Measurements from ENCODE around the gene TMPRSS4. TPM values are rescaled to one million over a fixed set of nuclear protein-coding genes. Genes with fewer than 3 reads are reported as not detected.

TMPRSS4 gene
- total and polyA plus RNA-seq, 5 donors, result not detected

- no peak overlapping the region for H3K27ac ChIP-seq (ENCODE audit: low read length)
- no peaks in the 10 kb centered on the region for H3K27me3 ChIP-seq (ENCODE audit: control insufficient read depth, insufficient read depth)
- ATAC-seq (no peak), DNase-seq (no peak)
- H3K4me1 ChIP-seq (ENCODE audit: control insufficient read depth, insufficient read depth, low read length), result peaks cover 2% of the 10 kb centered on the region
- 81% methylated on average over 1 of the region's 1 CpG for WGBS
- no peak overlapping the region for H3K4me3 ChIP-seq (ENCODE audit: low read length)
- H3K9me3 ChIP-seq (ENCODE audit: control insufficient read depth, low read length), result no peaks in the 10 kb centered on the region
- intact Hi-C loops (cut with DNase I), result loop anchor here (5.0 to 10.0 kb wide), 4 partner anchors 143 to 335 kb away; partner anchors contain the start of gene UBE4A (in 2 of the 4)
Measured at GRCh38 chr11:118149493-118149892, 72.6 kb downstream of the TMPRSS4 start.

GRCh38 chr11:118151431-118151830, 74.6 kb downstream of the TMPRSS4 start:
- Histone ChIP-seq H3K4me3 (ENCODE audit: low read length) (no peak overlapping the region), H3K4me1 (ENCODE audit: control insufficient read depth, insufficient read depth, low read length) (no peaks in the 10 kb centered on the region), H3K27me3 (ENCODE audit: control insufficient read depth, insufficient read depth) (no peaks in the 10 kb centered on the region), H3K27ac (ENCODE audit: low read length) (no peak overlapping the region), H3K9me3 (ENCODE audit: control insufficient read depth, low read length) (no peaks in the 10 kb centered on the region)
- 53% methylated on average over 5 of the region's 5 CpGs for WGBS
- intact Hi-C loops (cut with DNase I), result no loop called here
- DNase-seq, result no peak
- no peak for ATAC-seq

GRCh38 chr11:118152020-118152551, 75.2 kb downstream of the TMPRSS4 start:
- DNase-seq, result no peak
- intact Hi-C loops (cut with DNase I), result no loop called here
- H3K4me3 ChIP-seq (ENCODE audit: low read length), result peak overlapping the region; percentile 60
- 16% methylated on average over 16 of the region's 16 CpGs for WGBS
- H3K27ac ChIP-seq (ENCODE audit: low read length), result no peak overlapping the region
- ATAC-seq, result peak in 1 of 2 donors; percentile 8
- H3K9me3 ChIP-seq (ENCODE audit: control insufficient read depth, low read length), result no peaks in the 10 kb centered on the region
- no peaks in the 10 kb centered on the region for H3K27me3 ChIP-seq (ENCODE audit: control insufficient read depth, insufficient read depth)
- no peaks in the 10 kb centered on the region for H3K4me1 ChIP-seq (ENCODE audit: control insufficient read depth, insufficient read depth, low read length)

GRCh38 chr11:118152552-118153471, 75.9 kb downstream of the TMPRSS4 start, which contains the start of gene SCN4B:
Gene SCN4B, minus strand, starts transcription at chr11:118152823. Its CDS starts 150 bp downstream, at chr11:118152673.
- intact Hi-C loops (cut with DNase I), result no loop called here
- DNase-seq (peak; percentile 75 to 91 (median 87)), ATAC-seq (peak; percentile 88 to 89)
- H3K4me1 ChIP-seq (ENCODE audit: control insufficient read depth, insufficient read depth, low read length), result no peaks in the 10 kb centered on the region
- H3K27me3 ChIP-seq (ENCODE audit: control insufficient read depth, insufficient read depth), result no peaks in the 10 kb centered on the region
- no peaks in the 10 kb centered on the region for H3K9me3 ChIP-seq (ENCODE audit: control insufficient read depth, low read length)
- WGBS, result under 1% methylated on average over 88 of the region's 88 CpGs
- H3K27ac ChIP-seq (ENCODE audit: low read length), result no peak within 1 kb of the TSS
- peak within 1 kb of the TSS; percentile 60 for H3K4me3 ChIP-seq (ENCODE audit: low read length)

GRCh38 chr11:118153516-118153915, 76.6 kb downstream of the TMPRSS4 start:
- Histone ChIP-seq H3K4me1 (ENCODE audit: control insufficient read depth, insufficient read depth, low read length) (no peaks in the 10 kb centered on the region), H3K9me3 (ENCODE audit: control insufficient read depth, low read length) (no peaks in the 10 kb centered on the region), H3K4me3 (ENCODE audit: low read length) (peak overlapping the region; percentile 60), H3K27me3 (ENCODE audit: control insufficient read depth, insufficient read depth) (no peaks in the 10 kb centered on the region), H3K27ac (ENCODE audit: low read length) (no peak overlapping the region)
- WGBS, result 36% methylated on average over 16 of the region's 16 CpGs
- DNase-seq, result no peak
- ATAC-seq, result no peak
- intact Hi-C loops (cut with DNase I), result no loop called here

GRCh38 chr11:118153976-118154375, 77.1 kb downstream of the TMPRSS4 start:
- DNase-seq (no peak), ATAC-seq (no peak)
- H3K27me3 ChIP-seq (ENCODE audit: control insufficient read depth, insufficient read depth), result no peaks in the 10 kb centered on the region
- intact Hi-C loops (cut with DNase I), result no loop called here
- no peak overlapping the region for H3K27ac ChIP-seq (ENCODE audit: low read length)
- WGBS, result 91% methylated on average over 11 of the region's 11 CpGs
- H3K4me1 ChIP-seq (ENCODE audit: control insufficient read depth, insufficient read depth, low read length), result no peaks in the 10 kb centered on the region
- H3K9me3 ChIP-seq (ENCODE audit: control insufficient read depth, low read length), result no peaks in the 10 kb centered on the region
- H3K4me3 ChIP-seq (ENCODE audit: low read length), result no peak overlapping the region

- H3K4me1 ChIP-seq (ENCODE audit: control insufficient read depth, insufficient read depth, low read length), result no peaks in the 10 kb centered on the region
- no peak overlapping the region for H3K27ac ChIP-seq (ENCODE audit: low read length)
- H3K9me3 ChIP-seq (ENCODE audit: control insufficient read depth, low read length), result no peaks in the 10 kb centered on the region
- ATAC-seq, result no peak
- intact Hi-C loops (cut with DNase I), result no loop called here
- no peaks in the 10 kb centered on the region for H3K27me3 ChIP-seq (ENCODE audit: control insufficient read depth, insufficient read depth)
- no peak for DNase-seq
- 96% methylated on average over 1 of the region's 1 CpG for WGBS
- H3K4me3 ChIP-seq (ENCODE audit: low read length), result no peak overlapping the region
Measured at GRCh38 chr11:118154641-118155040, 77.8 kb downstream of the TMPRSS4 start.

- Histone ChIP-seq H3K4me1 (ENCODE audit: control insufficient read depth, insufficient read depth, low read length) (no peaks in the 10 kb centered on the region), H3K4me3 (ENCODE audit: low read length) (no peak overlapping the region), H3K27ac (ENCODE audit: low read length) (no peak overlapping the region), H3K27me3 (ENCODE audit: control insufficient read depth, insufficient read depth) (no peaks in the 10 kb centered on the region), H3K9me3 (ENCODE audit: control insufficient read depth, low read length) (no peaks in the 10 kb centered on the region)
- DNase-seq (no peak), ATAC-seq (no peak)
- intact Hi-C loops (cut with DNase I), result no loop called here
- WGBS, result 46% methylated on average over 11 of the region's 11 CpGs
Measured at GRCh38 chr11:118155776-118156530, 79.1 kb downstream of the TMPRSS4 start.

GRCh38 chr11:118156531-118157185, 79.8 kb downstream of the TMPRSS4 start:
- H3K9me3 ChIP-seq (ENCODE audit: control insufficient read depth, low read length), result no peaks in the 10 kb centered on the region
- H3K4me1 ChIP-seq (ENCODE audit: control insufficient read depth, insufficient read depth, low read length), result no peaks in the 10 kb centered on the region
- no peak for ATAC-seq
- no peak overlapping the region for H3K27ac ChIP-seq (ENCODE audit: low read length)
- no peak for DNase-seq
- H3K27me3 ChIP-seq (ENCODE audit: control insufficient read depth, insufficient read depth), result no peaks in the 10 kb centered on the region
- 14% methylated on average over 21 of the region's 21 CpGs for WGBS
- intact Hi-C loops (cut with DNase I), result no loop called here
- no peak overlapping the region for H3K4me3 ChIP-seq (ENCODE audit: low read length)

- no peaks in the 10 kb centered on the region for H3K9me3 ChIP-seq (ENCODE audit: control insufficient read depth, low read length)
- DNase-seq, result no peak
- no peaks in the 10 kb centered on the region for H3K27me3 ChIP-seq (ENCODE audit: control insufficient read depth, insufficient read depth)
- ATAC-seq, result no peak
- H3K4me3 ChIP-seq (ENCODE audit: low read length), result no peak overlapping the region
- H3K27ac ChIP-seq (ENCODE audit: low read length), result no peak overlapping the region
- intact Hi-C loops (cut with DNase I), result no loop called here
- 50% methylated on average over 10 of the region's 10 CpGs for WGBS
- no peaks in the 10 kb centered on the region for H3K4me1 ChIP-seq (ENCODE audit: control insufficient read depth, insufficient read depth, low read length)
Measured at GRCh38 chr11:118157186-118157895, 80.5 kb downstream of the TMPRSS4 start.

Measured in right cardiac atrium (tissue), 5 donors.